ENCODE measurements around the gene DUOXA1.

DNA sequence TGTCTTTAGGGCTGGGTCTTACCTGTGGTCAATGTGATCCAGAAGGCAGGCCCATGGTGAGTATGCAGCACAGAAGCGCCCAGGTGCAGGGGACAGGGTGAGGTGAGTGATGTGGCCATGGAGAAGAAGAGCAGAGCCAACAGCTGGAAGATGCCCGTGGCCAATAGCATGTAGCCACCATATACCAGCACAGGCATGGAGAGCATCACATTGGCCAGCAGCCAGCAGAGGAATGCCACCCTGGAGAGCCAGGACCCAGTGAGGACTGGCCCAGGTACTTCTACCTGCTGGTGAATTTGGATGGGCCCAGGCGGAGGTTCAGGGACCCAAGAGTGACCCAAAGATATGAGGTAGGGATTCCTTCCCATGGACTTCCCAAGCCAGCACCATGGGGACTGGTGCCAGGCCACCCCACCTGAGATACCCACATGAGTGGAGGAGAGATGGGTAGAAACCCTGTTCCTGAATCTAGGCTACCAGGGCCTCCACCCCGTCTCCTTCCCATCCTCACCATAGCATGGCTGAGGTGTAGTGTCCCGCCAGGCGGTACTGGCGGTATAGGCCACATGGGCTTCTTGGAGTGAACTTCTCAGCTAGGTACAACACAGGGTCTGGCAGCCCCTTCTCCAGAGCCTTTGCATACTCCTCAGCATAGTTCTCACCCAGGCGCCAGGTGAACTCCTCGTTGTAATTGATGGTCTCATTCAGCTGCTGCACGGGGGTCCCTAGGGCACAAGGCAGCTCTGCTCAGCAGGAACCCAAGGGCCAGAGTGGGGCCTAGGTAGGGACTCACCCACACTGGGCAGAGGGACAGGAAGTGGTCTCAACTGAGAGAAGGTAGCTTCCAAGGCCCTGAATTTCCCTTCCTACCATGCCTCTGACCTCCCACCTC is 9.4 kb downstream of the DUOXA1 start:
- TF ChIP-seq, protein P1, sequence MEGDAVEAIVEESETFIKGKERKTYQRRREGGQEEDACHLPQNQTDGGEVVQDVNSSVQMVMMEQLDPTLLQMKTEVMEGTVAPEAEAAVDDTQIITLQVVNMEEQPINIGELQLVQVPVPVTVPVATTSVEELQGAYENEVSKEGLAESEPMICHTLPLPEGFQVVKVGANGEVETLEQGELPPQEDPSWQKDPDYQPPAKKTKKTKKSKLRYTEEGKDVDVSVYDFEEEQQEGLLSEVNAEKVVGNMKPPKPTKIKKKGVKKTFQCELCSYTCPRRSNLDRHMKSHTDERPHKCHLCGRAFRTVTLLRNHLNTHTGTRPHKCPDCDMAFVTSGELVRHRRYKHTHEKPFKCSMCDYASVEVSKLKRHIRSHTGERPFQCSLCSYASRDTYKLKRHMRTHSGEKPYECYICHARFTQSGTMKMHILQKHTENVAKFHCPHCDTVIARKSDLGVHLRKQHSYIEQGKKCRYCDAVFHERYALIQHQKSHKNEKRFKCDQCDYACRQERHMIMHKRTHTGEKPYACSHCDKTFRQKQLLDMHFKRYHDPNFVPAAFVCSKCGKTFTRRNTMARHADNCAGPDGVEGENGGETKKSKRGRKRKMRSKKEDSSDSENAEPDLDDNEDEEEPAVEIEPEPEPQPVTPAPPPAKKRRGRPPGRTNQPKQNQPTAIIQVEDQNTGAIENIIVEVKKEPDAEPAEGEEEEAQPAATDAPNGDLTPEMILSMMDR (IDR thresholded peaks at IDR 0.05 in 2 of 3, conservative IDR thresholded peaks at IDR 0.05 in 1 of 3; ENCODE audit: insufficient read depth in 2 of 3, low read depth in 1 of 3, low read length in 3 of 3), result no peak
- TF ChIP-seq, protein P2, sequence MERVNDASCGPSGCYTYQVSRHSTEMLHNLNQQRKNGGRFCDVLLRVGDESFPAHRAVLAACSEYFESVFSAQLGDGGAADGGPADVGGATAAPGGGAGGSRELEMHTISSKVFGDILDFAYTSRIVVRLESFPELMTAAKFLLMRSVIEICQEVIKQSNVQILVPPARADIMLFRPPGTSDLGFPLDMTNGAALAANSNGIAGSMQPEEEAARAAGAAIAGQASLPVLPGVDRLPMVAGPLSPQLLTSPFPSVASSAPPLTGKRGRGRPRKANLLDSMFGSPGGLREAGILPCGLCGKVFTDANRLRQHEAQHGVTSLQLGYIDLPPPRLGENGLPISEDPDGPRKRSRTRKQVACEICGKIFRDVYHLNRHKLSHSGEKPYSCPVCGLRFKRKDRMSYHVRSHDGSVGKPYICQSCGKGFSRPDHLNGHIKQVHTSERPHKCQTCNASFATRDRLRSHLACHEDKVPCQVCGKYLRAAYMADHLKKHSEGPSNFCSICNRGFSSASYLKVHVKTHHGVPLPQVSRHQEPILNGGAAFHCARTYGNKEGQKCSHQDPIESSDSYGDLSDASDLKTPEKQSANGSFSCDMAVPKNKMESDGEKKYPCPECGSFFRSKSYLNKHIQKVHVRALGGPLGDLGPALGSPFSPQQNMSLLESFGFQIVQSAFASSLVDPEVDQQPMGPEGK (CRISPR knock-in tag; IDR thresholded peaks at IDR 0.05; ENCODE audit: borderline replicate concordance), result no peak
- no peak for TF ChIP-seq CBFA2T3 (IDR thresholded peaks at IDR 0.05)
- TF ChIP-seq, protein P3, sequence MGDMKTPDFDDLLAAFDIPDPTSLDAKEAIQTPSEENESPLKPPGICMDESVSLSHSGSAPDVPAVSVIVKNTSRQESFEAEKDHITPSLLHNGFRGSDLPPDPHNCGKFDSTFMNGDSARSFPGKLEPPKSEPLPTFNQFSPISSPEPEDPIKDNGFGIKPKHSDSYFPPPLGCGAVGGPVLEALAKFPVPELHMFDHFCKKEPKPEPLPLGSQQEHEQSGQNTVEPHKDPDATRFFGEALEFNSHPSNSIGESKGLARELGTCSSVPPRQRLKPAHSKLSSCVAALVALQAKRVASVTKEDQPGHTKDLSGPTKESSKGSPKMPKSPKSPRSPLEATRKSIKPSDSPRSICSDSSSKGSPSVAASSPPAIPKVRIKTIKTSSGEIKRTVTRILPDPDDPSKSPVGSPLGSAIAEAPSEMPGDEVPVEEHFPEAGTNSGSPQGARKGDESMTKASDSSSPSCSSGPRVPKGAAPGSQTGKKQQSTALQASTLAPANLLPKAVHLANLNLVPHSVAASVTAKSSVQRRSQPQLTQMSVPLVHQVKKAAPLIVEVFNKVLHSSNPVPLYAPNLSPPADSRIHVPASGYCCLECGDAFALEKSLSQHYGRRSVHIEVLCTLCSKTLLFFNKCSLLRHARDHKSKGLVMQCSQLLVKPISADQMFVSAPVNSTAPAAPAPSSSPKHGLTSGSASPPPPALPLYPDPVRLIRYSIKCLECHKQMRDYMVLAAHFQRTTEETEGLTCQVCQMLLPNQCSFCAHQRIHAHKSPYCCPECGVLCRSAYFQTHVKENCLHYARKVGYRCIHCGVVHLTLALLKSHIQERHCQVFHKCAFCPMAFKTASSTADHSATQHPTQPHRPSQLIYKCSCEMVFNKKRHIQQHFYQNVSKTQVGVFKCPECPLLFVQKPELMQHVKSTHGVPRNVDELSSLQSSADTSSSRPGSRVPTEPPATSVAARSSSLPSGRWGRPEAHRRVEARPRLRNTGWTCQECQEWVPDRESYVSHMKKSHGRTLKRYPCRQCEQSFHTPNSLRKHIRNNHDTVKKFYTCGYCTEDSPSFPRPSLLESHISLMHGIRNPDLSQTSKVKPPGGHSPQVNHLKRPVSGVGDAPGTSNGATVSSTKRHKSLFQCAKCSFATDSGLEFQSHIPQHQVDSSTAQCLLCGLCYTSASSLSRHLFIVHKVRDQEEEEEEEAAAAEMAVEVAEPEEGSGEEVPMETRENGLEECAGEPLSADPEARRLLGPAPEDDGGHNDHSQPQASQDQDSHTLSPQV (IDR thresholded peaks at IDR 0.05), result no peak
- no peak for TF ChIP-seq JUN (IDR thresholded peaks at IDR 0.05; ENCODE audit: borderline replicate concordance, low read depth, low read length)
- TF ChIP-seq JUN (CRISPR knock-in tag; IDR thresholded peaks at IDR 0.05; ENCODE audit: borderline replicate concordance), result no peak
